ENCODE measurements around the gene YPEL4. TPM values are rescaled to one million over a fixed set of nuclear protein-coding genes. Genes with fewer than 3 reads are reported as not detected.

The YPEL4 gene
- polyA plus RNA-seq, 1 donor, result 5.1 TPM

Other genes starting within 250 kb of the YPEL4 start
- 27.2 TPM for gene SLC43A3, start 222.8 kb downstream of the YPEL4 start, polyA plus RNA-seq (ENCODE audit: insufficient read length)
- gene RTN4RL2, start 189.4 kb downstream of the YPEL4 start, polyA plus RNA-seq (ENCODE audit: insufficient read length), result 2.5 TPM
- gene SLC43A1, start 134.2 kb downstream of the YPEL4 start, polyA plus RNA-seq (ENCODE audit: insufficient read length), result 7.2 TPM
- 32.4 TPM for gene TIMM10, start 119.2 kb downstream of the YPEL4 start, polyA plus RNA-seq (ENCODE audit: insufficient read length)
- 0.47 TPM for gene SMTNL1, start 112.3 kb downstream of the YPEL4 start, polyA plus RNA-seq (ENCODE audit: insufficient read length)
- gene UBE2L6, start 82.2 kb downstream of the YPEL4 start, polyA plus RNA-seq (ENCODE audit: insufficient read length), result 31.2 TPM
- gene SERPING1, start 52.2 kb downstream of the YPEL4 start, polyA plus RNA-seq (ENCODE audit: insufficient read length), result 137 TPM
- gene CLP1, start 7.8 kb upstream of the YPEL4 start, polyA plus RNA-seq (ENCODE audit: insufficient read length), result 15.6 TPM
- gene ZDHHC5, start 18.2 kb upstream of the YPEL4 start, polyA plus RNA-seq (ENCODE audit: insufficient read length), result 48.5 TPM
- gene MED19, start 62.3 kb upstream of the YPEL4 start, polyA plus RNA-seq (ENCODE audit: insufficient read length), result 18.2 TPM
- 123 TPM for gene TMX2, start 62.7 kb upstream of the YPEL4 start, polyA plus RNA-seq (ENCODE audit: insufficient read length)
- 97.0 TPM for gene SELENOH, start 91.6 kb upstream of the YPEL4 start, polyA plus RNA-seq (ENCODE audit: insufficient read length)
- 0.70 TPM for gene BTBD18, start 101.9 kb upstream of the YPEL4 start, polyA plus RNA-seq (ENCODE audit: insufficient read length)
- gene CTNND1, start 111.9 kb upstream of the YPEL4 start, polyA plus RNA-seq (ENCODE audit: insufficient read length), result 239 TPM